HG03045 (cell line): ENCODE results near the gene ARHGAP10.
"Not testable (repeated sequence)": the region's sequence is repeated elsewhere in the genome, so short reads cannot be mapped to it uniquely, and the experiment has no call there.

ENCODE experiments used
- ATAC-seq: cut with Tn5 transposase; IDR thresholded peaks from one replicate; pipeline ENCODE4 v1.9.1; 2021; ENCODE audit warnings: mild to moderate bottlenecking, moderate library complexity; ENCODE audit not compliant: unreplicated experiment

The ARHGAP10 gene

DNA sequence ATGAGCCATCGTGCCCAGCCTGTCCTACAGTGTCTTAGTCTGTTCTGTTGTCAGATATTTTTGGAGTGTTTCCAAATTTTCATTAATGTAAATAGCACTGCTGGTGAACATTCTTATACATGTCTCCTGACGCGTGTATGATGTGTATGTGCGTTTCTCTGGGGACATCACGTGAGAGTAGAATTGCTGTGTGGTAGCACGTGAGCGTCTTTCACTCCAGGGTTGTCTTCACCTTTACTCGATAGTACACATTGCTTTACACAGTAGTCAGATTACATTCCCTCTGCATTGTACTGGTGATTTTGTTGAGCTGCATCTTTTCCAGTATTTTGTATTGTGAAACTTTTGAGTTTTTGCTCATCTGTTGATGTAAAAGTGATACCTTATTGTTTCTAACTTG is 60.0 kb downstream of the ARHGAP10 start:
- ATAC-seq: no peak

DNA sequence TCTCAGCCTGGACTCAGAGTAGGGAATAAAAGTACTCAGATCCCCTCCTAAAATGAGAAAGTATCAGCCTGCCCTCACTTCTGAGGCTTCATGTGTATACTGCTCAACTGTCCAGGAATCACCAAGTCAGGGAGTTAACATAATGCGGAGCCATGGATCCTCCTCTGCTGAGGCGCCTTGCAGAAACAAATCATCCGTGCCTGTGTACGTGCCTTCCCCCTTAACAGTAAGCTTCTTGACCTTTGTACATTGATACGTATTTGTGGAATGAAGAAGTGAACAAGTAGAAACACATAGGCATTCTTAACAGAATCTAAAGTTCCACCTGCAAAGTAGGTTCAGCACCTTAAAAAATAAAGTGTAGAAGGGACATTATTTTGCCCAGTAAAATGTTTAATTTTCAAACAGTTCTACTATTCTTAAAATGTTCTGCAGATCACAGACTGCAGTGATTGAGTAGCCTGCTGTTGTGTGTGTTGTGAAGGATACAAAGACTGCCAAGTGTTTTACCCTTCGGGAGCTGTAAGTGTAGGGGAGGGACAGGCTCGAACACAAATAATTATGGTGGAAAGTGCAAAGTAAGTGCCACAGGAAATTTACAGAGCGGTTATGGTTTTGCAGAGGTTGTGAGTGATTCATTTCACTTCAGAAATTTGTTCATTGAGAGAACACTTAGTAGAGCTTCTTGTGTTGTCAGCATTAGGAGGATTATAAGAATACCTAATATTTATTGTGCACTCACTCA is 61.9 kb downstream of the ARHGAP10 start:
- ATAC-seq: no peak

DNA sequence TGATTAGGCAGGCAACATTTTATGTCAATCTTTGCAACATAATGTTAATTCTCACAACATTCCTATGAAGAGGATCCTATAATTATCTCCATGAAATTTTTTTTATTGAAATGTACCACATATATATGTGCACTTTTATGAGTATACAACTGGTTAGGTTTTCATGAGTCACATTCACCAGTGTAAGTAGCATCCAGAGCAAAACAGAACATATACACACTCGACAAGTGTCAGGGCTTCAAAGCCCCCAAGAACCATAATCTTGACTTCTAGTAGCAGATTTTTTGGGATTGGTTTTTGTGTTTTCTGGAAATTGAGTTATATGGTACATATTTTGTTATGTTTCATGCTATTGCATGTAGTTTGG is 62.4 kb downstream of the ARHGAP10 start:
- ATAC-seq: no peak

DNA sequence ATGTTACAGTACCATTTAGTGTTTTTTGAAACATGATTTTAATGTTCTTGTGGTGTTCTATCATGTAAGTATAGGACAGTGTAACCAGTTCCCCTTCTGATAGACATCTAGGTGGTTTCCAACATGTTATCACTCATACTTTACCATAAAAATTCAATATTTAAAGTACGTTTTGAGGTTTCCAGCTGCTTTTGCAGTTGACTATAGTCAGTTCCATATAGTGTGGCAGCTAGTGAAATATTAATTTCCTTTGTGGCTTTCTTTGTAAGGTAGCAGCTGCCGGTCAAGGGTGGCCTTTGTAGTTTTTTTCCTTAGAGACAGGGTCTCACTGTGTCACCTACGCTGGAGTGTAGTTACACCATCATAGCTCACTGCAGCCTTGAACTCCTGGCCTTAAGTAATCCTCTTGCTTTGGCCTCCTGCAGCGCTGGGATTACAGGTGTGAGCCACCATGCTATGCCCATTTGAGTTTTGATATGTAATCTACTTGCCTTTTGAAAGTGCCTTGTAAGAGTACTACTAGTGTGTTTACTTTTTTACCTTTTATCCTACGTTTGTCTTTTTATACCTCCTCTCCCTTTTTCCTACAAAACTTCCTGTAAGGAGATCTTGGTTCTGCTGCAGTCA is 63.0 kb downstream of the ARHGAP10 start:
- peak; percentile 60 for ATAC-seq

DNA sequence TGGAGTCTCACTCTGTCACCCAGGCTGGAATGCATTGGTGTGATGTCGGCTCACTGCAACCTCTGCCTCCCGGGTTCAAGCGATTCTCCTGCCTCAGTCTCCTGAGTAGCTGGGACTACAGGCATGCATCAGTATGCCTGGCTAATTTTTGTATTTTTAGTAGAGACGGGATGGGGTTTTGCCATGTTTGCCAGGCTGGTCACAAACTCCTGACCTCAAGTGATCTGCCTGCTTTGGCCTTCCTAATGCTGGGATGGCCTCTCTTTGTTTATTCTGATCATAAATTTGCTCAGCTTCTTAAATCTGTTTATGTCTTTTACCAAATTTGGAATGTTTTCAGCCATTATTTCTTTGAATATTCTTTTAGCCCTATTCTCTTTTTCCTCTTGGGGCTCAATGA is 67.2 kb downstream of the ARHGAP10 start:
- ATAC-seq: not testable (repeated sequence)

DNA sequence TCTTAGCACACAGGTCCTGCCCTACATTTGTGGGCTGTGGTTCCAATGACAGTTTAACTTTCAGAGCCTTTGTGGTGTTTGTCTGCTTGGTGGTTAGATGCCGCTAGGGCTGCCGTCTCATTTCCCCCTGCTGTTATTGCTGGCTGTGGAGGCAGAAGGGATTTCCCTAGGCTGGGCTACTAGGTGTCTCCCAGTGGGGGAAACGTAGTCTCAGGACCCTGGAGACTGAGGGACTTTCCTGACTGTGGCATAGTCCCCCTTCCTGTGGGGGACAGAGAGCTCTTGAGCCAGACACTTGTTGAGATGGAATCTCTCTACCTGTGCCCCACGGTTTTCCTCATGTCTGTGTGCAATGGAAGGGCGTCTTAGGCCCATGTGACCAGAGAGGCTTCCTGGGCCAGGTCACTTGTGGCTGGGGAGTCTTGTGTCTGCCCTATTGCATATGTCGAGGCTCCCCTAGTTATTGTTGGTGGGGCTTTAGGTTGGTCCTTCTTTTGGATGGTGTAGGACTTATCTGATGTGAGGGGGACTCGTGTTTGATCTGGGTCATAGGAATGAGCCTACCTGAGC is 68.2 kb downstream of the ARHGAP10 start:
- peak; percentile 97 for ATAC-seq

DNA sequence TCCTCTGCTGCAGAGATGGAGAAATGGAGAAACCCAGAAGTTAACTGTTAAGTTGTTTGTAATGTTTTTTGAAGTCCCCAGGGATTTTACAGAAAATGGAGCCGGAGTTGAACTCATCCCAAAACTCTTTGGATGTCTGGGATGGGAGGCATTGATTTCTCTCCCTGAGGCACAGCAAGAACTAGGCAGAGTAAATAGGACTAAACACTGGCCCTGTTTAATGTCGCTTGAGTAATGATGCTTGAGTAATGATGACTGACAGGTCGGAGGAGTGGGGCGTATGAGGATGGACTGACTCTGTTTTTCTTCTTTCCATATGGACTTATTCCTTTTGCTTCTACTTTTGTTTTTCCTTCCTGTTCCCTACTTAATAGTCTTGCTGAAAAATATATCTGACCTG is 69.9 kb downstream of the ARHGAP10 start:
- no peak for ATAC-seq

DNA sequence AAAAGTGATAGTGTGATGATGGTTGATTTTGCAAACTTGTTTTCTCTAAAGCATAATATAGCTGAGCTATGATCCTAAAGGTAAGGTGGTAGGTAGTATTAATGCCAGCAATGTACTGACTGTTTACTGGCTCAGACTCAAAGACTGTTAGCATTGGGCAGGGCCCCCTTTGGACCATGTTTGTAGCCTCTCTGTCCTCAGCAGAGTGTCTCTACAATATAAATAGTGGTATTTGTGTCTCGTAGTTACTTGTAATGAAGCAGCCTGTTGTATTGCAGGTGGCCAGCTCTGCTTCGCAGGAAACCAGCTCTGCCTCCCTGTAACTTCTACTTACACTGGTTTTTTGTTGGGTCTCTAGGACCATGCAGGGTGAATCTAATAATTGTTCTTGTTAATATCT is 70.5 kb downstream of the ARHGAP10 start:
- no peak for ATAC-seq

DNA sequence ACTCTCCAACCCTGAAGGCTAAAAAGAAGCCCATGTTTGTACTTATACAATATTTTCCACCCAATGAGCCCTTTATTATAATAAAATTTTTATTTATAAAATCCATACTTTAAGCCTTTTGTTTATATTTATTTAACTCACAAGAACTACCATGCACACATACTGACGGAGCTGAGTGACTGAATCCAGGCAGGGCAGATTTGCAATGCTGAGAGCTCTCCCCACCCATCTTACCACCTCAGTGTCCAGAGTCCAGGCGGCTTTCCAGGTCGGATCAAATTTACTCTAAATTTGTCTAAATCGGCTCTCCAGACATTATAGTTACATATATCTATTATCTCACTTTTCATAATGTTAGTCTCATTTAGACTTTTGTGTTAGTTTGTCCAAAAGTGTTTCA is 74.1 kb downstream of the ARHGAP10 start:
- no peak for ATAC-seq

DNA sequence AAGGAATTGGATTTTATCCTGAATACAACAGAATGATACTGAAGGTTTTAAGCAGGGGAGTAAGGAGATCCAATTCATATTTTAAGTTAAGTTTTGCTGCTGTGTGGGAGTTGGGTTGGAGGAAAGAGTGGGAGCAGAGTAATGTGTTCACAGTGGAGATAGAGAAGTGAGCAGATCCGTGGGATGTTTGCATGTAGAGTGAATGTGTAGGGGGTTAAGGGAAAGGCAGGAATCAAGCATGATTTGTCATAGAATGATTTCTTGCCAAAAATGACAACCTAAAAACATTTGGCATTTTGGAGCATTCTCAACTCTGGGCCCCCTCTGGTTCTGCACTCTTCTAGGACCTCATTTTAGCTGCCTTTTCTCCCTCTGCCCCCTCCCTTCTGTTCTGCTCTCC is 76.6 kb downstream of the ARHGAP10 start:
- ATAC-seq: no peak

DNA sequence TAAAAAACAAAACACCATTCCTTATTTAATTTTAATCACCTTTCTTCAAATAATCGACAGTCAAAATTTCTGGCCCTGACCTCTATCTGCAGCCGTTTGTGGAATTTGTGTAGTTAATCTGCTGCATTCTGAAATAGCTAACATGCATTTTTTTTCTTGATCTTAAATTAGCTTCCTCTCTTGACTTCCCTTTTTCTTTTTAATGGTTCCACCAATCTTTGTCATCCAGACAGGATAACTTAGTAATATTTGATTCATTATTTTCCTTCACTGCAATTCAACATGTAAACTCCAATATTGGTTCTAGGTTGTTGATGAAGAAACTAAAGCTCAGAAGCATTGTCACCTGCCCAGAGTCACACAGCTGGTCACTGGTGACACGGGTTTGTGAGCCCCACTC is 77.3 kb downstream of the ARHGAP10 start:
- ATAC-seq: no peak

DNA sequence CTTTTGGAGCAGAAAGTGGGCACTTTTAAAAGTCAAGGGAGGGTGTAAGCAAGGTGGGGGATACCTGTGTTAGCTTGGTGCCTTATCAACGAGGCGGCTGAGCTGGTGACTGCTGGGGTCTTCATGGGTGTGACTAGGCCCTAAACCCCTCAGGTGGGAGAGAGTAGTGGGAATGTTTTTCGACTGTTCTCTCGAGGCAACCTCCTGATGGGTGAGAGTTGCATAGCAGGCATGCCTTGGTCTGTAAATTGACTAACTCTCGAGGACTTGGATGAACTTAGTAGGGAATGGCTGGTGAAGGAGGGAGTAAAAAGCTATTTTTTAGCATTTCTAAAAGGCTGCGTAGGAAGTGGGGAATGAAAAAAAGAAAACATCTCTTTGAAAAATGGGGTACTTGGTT is 80.0 kb downstream of the ARHGAP10 start:
- ATAC-seq: no peak

DNA sequence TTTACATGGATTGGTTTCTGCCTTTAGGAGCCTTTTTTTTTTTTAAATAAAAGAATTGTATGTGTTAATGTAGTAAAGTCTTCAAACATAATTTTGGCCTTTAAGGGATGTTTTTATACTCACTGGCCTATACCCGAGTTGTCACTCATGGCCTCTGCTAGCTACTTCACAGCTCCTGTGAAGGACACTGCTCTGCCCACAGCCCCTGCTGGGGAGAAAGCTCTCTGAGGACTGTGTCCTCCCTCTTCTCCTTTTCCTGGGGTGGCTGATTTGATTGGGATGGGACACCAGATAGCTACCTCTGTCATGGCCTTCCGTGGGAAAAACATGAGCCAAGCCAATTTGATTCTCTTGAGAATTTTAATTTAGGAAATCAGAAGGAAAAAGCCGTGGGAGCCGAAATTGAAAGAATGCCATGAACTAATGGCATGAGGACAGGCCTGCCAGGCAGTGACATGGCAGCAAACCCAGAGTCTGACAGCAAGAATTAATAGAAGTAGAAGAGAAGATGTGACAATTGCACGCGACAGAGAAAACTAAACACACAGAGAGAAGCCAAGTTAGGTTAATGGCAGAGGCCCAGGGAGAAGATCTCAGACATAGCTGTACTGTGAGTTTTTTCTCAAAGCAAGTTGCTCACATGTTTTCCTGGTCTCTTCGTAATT is 81.4 kb downstream of the ARHGAP10 start:
- no peak for ATAC-seq

DNA sequence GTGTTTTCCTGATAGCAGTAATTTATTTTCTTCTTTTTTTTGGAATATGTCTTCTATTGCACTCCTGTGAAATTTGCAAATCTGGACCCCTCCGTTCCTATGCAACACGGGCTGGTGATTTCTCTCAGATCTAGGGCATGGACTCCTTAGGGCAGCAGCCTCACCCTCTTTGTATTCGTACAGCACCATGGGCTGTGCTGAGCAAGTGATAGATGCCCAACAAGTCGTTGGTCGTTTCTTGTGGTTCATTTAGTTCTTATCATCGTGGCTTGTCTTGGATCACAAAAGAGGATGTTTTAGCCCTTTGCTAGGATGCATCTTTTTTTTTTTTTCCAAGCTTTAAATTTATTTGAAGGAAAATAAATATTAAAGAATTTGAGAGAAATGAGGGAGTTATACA is 82.1 kb downstream of the ARHGAP10 start:
- no peak for ATAC-seq

DNA sequence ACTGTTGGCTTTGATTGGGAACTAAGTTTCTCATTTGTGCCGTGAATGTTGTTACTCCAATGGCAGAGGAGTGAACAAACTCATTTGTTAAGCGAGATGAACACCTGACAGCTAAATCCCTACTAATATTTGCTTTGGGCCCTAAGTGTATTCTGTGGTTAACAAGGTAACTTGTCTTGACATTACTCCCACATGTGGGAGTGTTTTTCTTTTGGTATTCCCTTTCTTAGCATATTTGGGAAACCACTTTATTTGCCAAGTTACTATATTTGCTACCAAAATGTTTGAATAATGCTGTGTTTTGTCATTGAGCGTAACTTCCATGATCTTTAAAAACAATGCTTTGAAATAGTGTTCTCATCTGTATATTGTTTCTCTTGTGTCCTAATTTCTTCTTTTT is 82.5 kb downstream of the ARHGAP10 start:
- no peak for ATAC-seq

DNA sequence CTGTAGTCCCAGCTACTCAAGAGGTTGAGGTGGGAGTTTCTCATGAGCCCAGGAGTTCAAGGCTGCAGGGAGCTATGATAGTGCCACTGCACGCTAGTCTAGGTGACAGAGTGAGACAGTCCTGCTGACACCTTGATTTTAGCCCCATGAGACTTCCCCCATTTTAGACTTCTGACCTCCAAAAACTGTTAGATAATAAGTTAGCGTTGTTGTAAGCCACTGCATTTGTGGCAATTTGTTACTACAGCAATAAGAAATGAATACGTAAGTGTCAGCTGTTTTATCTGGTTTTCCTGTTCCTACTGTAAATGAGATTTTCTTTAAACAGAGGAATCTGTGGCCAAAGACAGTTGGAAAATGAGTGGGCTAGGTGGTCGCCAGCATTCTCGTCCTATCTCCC is 83.9 kb downstream of the ARHGAP10 start:
- ATAC-seq: no peak

DNA sequence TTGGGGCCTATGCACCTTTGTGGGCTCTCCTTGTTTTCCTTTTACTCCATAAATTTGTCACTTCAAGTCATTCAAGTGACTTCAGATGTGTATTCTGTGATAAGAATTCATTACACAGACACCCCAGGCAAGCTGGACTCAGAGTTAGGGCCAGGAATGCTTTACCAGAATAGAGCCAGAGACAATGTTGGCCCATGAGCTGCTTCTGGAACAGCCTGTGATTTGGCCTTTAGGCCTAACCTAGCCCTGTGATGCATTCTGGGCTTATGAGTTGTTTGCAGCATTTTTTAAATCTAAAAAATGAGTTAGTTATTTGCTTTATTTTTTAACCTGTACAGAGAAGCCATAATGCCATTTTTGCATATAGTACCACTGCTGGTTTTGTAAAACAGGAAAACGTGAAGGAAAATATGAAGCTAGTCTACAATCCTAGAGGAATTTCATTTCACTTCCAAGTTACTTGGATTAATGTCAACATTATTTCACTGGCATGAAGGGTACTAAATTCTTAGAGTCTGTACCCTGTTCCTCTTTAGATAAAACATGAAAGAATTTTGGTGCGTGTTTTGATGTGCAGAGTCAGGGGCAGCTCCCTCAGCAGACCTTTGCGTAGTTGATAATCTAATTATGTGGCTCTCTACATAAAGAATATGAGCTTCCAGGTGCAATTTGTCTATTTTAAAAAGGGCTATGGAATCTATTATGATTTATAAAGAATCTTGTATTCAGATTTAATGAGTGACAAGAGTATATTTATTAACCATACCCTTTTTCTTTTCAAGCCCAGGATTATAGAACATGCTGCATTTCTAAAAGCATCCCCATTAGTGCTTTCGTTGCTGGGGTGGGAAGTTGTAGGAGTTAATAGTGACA is 84.7 kb downstream of the ARHGAP10 start:
- no peak for ATAC-seq

DNA sequence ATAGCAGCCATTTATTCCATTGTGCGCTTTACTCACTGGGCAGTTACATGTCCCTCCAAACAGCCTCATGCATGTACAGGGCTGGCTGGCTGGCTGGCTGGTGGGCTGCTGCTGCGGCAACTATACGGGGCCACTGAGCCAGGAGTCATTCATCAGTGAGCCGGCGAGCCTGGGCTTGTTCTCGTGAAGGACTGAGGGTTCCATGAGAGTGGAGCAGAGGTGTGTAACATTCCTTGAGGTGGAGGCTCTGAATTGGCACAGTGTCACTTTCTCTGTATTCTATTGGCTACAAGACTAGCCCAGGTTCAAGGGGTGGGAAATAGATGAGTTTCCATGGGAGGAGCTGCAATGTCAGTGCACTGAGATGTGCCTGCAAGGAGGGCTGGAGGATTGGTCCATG is 89.1 kb downstream of the ARHGAP10 start:
- ATAC-seq: no peak

DNA sequence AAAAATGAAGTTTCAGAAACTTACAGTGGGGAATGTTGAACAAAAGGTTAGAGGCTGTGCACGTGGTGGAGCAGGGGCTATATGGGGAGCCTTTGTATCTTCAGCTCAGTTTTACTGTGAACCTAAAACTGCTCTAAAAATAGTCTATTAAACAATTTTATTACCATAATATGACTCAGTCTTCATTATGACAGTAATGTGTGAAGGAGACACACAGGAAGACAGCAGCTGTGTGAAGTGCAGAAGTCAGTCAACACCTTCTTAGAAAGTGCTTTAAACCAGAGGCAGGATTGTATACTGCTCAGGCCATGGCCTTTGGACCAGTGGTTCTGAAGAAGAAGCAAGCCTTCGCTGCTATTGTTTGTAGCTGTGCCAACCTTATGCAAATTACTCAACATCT is 89.7 kb downstream of the ARHGAP10 start:
- no peak for ATAC-seq

DNA sequence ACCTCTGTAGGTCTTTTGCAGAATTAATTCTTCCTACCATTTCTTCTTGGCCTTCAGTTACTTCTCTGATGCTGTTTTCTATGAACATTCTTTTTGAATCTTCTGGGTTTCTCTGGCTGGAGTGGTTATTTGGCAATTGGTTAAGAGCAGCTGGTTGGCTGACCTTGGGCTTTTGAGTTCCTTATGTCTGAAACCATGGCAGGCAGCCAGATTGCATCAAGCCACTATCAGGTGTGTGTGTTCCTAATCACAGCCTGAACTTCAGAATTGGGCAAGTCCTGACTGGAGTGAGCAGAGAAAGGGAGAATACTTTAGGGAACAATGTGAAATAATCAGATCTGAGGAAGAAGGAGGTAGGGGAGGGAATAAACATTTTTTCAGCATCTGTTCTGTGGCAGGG is 90.2 kb downstream of the ARHGAP10 start:
- ATAC-seq: no peak

DNA sequence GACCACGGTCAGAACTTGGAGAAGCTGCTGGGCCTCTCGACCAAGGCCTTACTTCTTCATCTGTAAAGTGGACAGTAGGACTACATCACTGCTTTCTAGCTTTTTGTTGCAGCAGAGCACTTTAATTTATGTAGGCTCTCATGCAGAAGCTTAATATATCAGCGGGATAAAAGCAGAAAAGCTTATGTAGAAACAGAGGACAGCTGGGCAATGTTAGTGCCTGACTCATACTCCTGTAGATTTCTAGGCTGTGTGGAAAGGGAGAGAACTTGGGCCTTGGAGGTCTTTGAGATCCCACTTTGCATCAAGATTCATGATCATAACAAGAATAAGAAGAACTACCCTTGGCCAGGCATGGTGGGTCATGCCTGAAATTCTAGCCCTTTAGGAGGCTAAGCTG is 91.2 kb downstream of the ARHGAP10 start:
- ATAC-seq: no peak
